ENCODE results near the gene AHDC1.

- TF ChIP-seq POLR2A (IDR thresholded peaks at IDR 0.05; ENCODE audit: low read length) (no peak), GATA1 (IDR thresholded peaks at IDR 0.05; ENCODE audit: low read depth, low read length) (no peak)
Measured at GRCh38 chr1:27556435-27556780, 47.5 kb downstream of the AHDC1 start.

Measured in erythroblast (primary cell).